ENCODE results near the gene MMP20.

Gene MMP20

GRCh38 chr11:102592131-102592530 is 33.0 kb downstream of the MMP20 start:
- DNase-seq (ENCODE audit: low read depth, low spot score): no peak

- DNase-seq (ENCODE audit: low read depth, low spot score): no peak
These were observed 33.9 kb downstream of the MMP20 start for GRCh38 chr11:102591160-102591718.

GRCh38 chr11:102590276-102591049 is 34.7 kb downstream of the MMP20 start:
- no peak for DNase-seq (ENCODE audit: low read depth, low spot score)

GRCh38 chr11:102589047-102589459 is 36.1 kb downstream of the MMP20 start:
- DNase-seq (ENCODE audit: low read depth, low spot score): no peak

GRCh38 chr11:102587722-102588121 is 37.4 kb downstream of the MMP20 start:
- no peak for DNase-seq (ENCODE audit: low read depth, low spot score)

- no peak for DNase-seq (ENCODE audit: low read depth, low spot score)
These were observed 41.8 kb downstream of the MMP20 start for GRCh38 chr11:102583141-102583873.

- no peak for DNase-seq (ENCODE audit: low read depth, low spot score)
These were observed 43.0 kb downstream of the MMP20 start for GRCh38 chr11:102582140-102582539.

- no peak for DNase-seq (ENCODE audit: low read depth, low spot score)
These were observed 44.1 kb downstream of the MMP20 start for GRCh38 chr11:102581066-102581465.

GRCh38 chr11:102580185-102580951 is 44.8 kb downstream of the MMP20 start:
- no peak for DNase-seq (ENCODE audit: low read depth, low spot score)

- DNase-seq (ENCODE audit: low read depth, low spot score): no peak
These were observed 47.4 kb downstream of the MMP20 start for GRCh38 chr11:102577723-102578122.

- no peak for DNase-seq (ENCODE audit: low read depth, low spot score)
These were observed 48.0 kb downstream of the MMP20 start for GRCh38 chr11:102577182-102577581.

GRCh38 chr11:102576350-102576749 is 48.8 kb downstream of the MMP20 start:
- no peak for DNase-seq (ENCODE audit: low read depth, low spot score)

GRCh38 chr11:102575012-102575411 is 50.1 kb downstream of the MMP20 start:
- no peak for DNase-seq (ENCODE audit: low read depth, low spot score)

- DNase-seq (ENCODE audit: low read depth, low spot score): no peak
These were observed 51.3 kb downstream of the MMP20 start for GRCh38 chr11:102573851-102574250.

- DNase-seq (ENCODE audit: low read depth, low spot score): no peak
These were observed 52.4 kb downstream of the MMP20 start for GRCh38 chr11:102572554-102573220.

- DNase-seq (ENCODE audit: low read depth, low spot score): no peak
These were observed 56.3 kb downstream of the MMP20 start for GRCh38 chr11:102568851-102569250.

- no peak for DNase-seq (ENCODE audit: low read depth, low spot score)
These were observed 59.0 kb downstream of the MMP20 start for GRCh38 chr11:102566112-102566511.

GRCh38 chr11:102564110-102564509 is 61.0 kb downstream of the MMP20 start:
- DNase-seq (ENCODE audit: low read depth, low spot score): no peak

- DNase-seq (ENCODE audit: low read depth, low spot score): no peak
These were observed 63.5 kb downstream of the MMP20 start for GRCh38 chr11:102561636-102562035.

GRCh38 chr11:102560555-102561011 is 64.5 kb downstream of the MMP20 start:
- DNase-seq (ENCODE audit: low read depth, low spot score): no peak

GRCh38 chr11:102559839-102560238 is 65.3 kb downstream of the MMP20 start:
- no peak for DNase-seq (ENCODE audit: low read depth, low spot score)

All from brain pericyte (primary cell).